ENCODE data around the gene TSSK2. TPM values are rescaled to one million over a fixed set of nuclear protein-coding genes. Genes with fewer than 3 reads are reported as not detected.

TSSK2 gene
- total RNA-seq, 1 experiment from 2014 or later: not detected

- Histone ChIP-seq H3K4me1 (ENCODE audit: control insufficient read depth, insufficient read depth, low read length) (no peaks in the 10 kb centered on the region), H3K36me3 (ENCODE audit: control insufficient read depth, insufficient read depth, low read length) (no peaks in the 10 kb centered on the region), H3K4me3 (ENCODE audit: low read depth in 2 of 2, low read length in 2 of 2) (no peak overlapping the region), H3K9me3 (ENCODE audit: control insufficient read depth, insufficient read depth, low read depth, low read length) (no peaks in the 10 kb centered on the region), H3K27me3 (ENCODE audit: control insufficient read depth, insufficient read depth, low read length) (no peaks in the 10 kb centered on the region), H3K27ac (ENCODE audit: low read length) (no peak overlapping the region)
- POLR2A ChIA-PET: no interaction called here
- DNase-seq (ENCODE audit: low read depth, low spot score): no peak
- no peak for TF ChIP-seq SIN3A (IDR thresholded peaks at IDR 0.05; ENCODE audit: borderline replicate concordance, insufficient read depth, low read depth, low read length)
- TF ChIP-seq POLR2AphosphoS5 (IDR thresholded peaks at IDR 0.05; ENCODE audit: low read depth, low read length): no peak
- TF ChIP-seq, protein P1, sequence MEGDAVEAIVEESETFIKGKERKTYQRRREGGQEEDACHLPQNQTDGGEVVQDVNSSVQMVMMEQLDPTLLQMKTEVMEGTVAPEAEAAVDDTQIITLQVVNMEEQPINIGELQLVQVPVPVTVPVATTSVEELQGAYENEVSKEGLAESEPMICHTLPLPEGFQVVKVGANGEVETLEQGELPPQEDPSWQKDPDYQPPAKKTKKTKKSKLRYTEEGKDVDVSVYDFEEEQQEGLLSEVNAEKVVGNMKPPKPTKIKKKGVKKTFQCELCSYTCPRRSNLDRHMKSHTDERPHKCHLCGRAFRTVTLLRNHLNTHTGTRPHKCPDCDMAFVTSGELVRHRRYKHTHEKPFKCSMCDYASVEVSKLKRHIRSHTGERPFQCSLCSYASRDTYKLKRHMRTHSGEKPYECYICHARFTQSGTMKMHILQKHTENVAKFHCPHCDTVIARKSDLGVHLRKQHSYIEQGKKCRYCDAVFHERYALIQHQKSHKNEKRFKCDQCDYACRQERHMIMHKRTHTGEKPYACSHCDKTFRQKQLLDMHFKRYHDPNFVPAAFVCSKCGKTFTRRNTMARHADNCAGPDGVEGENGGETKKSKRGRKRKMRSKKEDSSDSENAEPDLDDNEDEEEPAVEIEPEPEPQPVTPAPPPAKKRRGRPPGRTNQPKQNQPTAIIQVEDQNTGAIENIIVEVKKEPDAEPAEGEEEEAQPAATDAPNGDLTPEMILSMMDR (IDR thresholded peaks at IDR 0.05): no peak
- TF ChIP-seq, protein P2, sequence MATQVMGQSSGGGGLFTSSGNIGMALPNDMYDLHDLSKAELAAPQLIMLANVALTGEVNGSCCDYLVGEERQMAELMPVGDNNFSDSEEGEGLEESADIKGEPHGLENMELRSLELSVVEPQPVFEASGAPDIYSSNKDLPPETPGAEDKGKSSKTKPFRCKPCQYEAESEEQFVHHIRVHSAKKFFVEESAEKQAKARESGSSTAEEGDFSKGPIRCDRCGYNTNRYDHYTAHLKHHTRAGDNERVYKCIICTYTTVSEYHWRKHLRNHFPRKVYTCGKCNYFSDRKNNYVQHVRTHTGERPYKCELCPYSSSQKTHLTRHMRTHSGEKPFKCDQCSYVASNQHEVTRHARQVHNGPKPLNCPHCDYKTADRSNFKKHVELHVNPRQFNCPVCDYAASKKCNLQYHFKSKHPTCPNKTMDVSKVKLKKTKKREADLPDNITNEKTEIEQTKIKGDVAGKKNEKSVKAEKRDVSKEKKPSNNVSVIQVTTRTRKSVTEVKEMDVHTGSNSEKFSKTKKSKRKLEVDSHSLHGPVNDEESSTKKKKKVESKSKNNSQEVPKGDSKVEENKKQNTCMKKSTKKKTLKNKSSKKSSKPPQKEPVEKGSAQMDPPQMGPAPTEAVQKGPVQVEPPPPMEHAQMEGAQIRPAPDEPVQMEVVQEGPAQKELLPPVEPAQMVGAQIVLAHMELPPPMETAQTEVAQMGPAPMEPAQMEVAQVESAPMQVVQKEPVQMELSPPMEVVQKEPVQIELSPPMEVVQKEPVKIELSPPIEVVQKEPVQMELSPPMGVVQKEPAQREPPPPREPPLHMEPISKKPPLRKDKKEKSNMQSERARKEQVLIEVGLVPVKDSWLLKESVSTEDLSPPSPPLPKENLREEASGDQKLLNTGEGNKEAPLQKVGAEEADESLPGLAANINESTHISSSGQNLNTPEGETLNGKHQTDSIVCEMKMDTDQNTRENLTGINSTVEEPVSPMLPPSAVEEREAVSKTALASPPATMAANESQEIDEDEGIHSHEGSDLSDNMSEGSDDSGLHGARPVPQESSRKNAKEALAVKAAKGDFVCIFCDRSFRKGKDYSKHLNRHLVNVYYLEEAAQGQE (IDR thresholded peaks at IDR 0.05; ENCODE audit: insufficient read depth in 1 of 2, low read depth in 2 of 2, low read length in 1 of 2): no peak
- TF ChIP-seq TCF7L2 (IDR thresholded peaks at IDR 0.05; ENCODE audit: low read depth, low read length): no peak
- ATAC-seq: no peak
- intact Hi-C loops (cut with micrococcal nuclease; ENCODE audit: unreplicated experiment) (no loop called here), in situ Hi-C loops (cut with HindIII; ENCODE audit: low pct_unique_long_range_greater_than_20kb, low sequenced_read_pairs) (no loop called here)
- CTCF ChIA-PET: interaction anchor here (0.6 kb wide), 1 partner anchor 112 kb away, joined by 4 read pairs; no protein-coding TSS in a partner anchor
- BruUV-seq (replicated peaks): no TSS peak
Observed at GRCh38 chr22:19094393-19094997, 36.6 kb upstream of the TSSK2 start.

DNA sequence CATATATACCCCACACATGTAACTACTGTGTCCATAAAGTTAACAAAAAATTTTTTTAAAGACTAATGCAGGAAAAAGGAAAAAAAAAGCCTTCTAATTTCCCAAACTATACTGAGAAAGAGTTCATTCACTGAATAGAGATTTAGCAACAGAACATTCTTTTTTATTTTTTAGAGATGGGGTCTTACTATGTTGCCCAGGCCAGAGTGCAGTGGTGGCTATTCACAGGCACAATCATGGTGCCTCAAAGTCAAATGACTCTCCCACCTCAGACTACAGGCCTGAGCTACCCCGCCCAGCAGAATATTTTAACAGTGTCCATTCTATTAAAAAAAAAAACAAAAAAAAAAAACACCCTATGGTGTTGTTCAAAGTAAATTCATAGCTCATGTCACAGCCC is 34.6 kb upstream of the TSSK2 start:
- in situ Hi-C loops (cut with HindIII; ENCODE audit: low pct_unique_long_range_greater_than_20kb, low sequenced_read_pairs): no loop called here
- H3K4me1 ChIP-seq (ENCODE audit: control insufficient read depth, insufficient read depth, low read length): no peaks in the 10 kb centered on the region
- ATAC-seq (no peak), DNase-seq (ENCODE audit: low read depth, low spot score) (no peak)
- no peak overlapping the region for H3K27ac ChIP-seq (ENCODE audit: low read length)
- TF ChIP-seq POLR2AphosphoS5 (IDR thresholded peaks at IDR 0.05; ENCODE audit: low read depth, low read length): no peak
- TF ChIP-seq, protein P2 (IDR thresholded peaks at IDR 0.05; ENCODE audit: insufficient read depth in 1 of 2, low read depth in 2 of 2, low read length in 1 of 2): no peak
- H3K4me3 ChIP-seq (ENCODE audit: low read depth in 2 of 2, low read length in 2 of 2): no peak overlapping the region
- H3K9me3 ChIP-seq (ENCODE audit: control insufficient read depth, insufficient read depth, low read depth, low read length): no peaks in the 10 kb centered on the region
- BruUV-seq (replicated peaks): no TSS peak
- H3K27me3 ChIP-seq (ENCODE audit: control insufficient read depth, insufficient read depth, low read length): no peaks in the 10 kb centered on the region
- ChIA-PET CTCF (no interaction called here), POLR2A (no interaction called here)
- no peaks in the 10 kb centered on the region for H3K36me3 ChIP-seq (ENCODE audit: control insufficient read depth, insufficient read depth, low read length)
- intact Hi-C loops (cut with micrococcal nuclease; ENCODE audit: unreplicated experiment): no loop called here
